Activated CD8-positive, alpha-beta memory T cell treated with anti-CD3 and anti-CD28 coated beads, Interleukin-2, amount 50 U/mL, for 24 hours (primary cell): Measurements from ENCODE around the gene TRAF2.

Source experiments
- DNase-seq: peaks from one replicate; pipeline ENCODE4 v3.0.0-alpha.2; 2020; ENCODE audit errors: extremely low read depth

Gene TRAF2

GRCh38 chr9:136949817-136950655 lies 63.7 kb downstream of the TRAF2 start:
- peak; percentile 93 for DNase-seq

- DNase-seq, result no peak
Measured at GRCh38 chr9:136950656-136951276, 64.5 kb downstream of the TRAF2 start.

- DNase-seq, result no peak
Measured at GRCh38 chr9:136951541-136952320, 65.4 kb downstream of the TRAF2 start, which contains the start of gene LCN12. Gene LCN12 (plus strand): TSS chr9:136952273. CDS start chr9:136952328, 55 bp downstream.

GRCh38 chr9:136952321-136952850 lies 66.1 kb downstream of the TRAF2 start:
- DNase-seq, result no peak

- no peak for DNase-seq
Measured at GRCh38 chr9:136952876-136953770, 66.8 kb downstream of the TRAF2 start.

GRCh38 chr9:136953771-136954269 lies 67.5 kb downstream of the TRAF2 start:
- no peak for DNase-seq

GRCh38 chr9:136954270-136955083 lies 68.2 kb downstream of the TRAF2 start:
- DNase-seq, result no peak

GRCh38 chr9:136955202-136955942 lies 69.1 kb downstream of the TRAF2 start:
- no peak for DNase-seq

- DNase-seq, result no peak
Measured at GRCh38 chr9:136955943-136956335, 69.6 kb downstream of the TRAF2 start.

- no peak for DNase-seq
Measured at GRCh38 chr9:136956604-136957003, 70.3 kb downstream of the TRAF2 start.

GRCh38 chr9:136957461-136957860 lies 71.1 kb downstream of the TRAF2 start:
- DNase-seq, result no peak

- no peak for DNase-seq
Measured at GRCh38 chr9:136957901-136958300, 71.6 kb downstream of the TRAF2 start.

- no peak for DNase-seq
Measured at GRCh38 chr9:136958473-136958872, 72.2 kb downstream of the TRAF2 start.

- DNase-seq, result no peak
Measured at GRCh38 chr9:136958898-136959850, 72.9 kb downstream of the TRAF2 start.

- no peak for DNase-seq
Measured at GRCh38 chr9:136960212-136960937, 74.1 kb downstream of the TRAF2 start.

GRCh38 chr9:136960938-136961275 lies 74.6 kb downstream of the TRAF2 start:
- DNase-seq, result no peak

- DNase-seq, result no peak
Measured at GRCh38 chr9:136961279-136962065, 75.2 kb downstream of the TRAF2 start.
